HCT116 (cell line): Measurements from ENCODE around the gene EGFL7. TPM values are rescaled to one million over a fixed set of nuclear protein-coding genes. Genes with fewer than 3 reads are reported as not detected.

Experiments
- ATAC-seq: fragments of 200-7000 bp; cut with Tn5 transposase; 2 replicates; pipeline ENCODE4 v1.9.1; 2020; ENCODE audit warnings: mild to moderate bottlenecking, moderate library complexity
- BruUV-seq: library from RNA; stranded (reverse); fragments of 400-500 nt; replicated peaks from 2 replicates; lab custom pipeline; 2021; lab: Mats Ljungman, UMichigan
- CTCF ChIA-PET: fragments of 300-600 bp; sonication (Branson Sonifier 250); formaldehyde crosslinking; loops from one replicate; lab custom pipeline; 2021; ENCODE audit warnings: antibody characterized with exemption; lab: Charles Lee
- POLR2A ChIA-PET: fragments of 300-600, 350-600 bp; sonication (Branson Sonifier 250); formaldehyde crosslinking; loops from one replicate; lab custom pipeline; 2021; ENCODE audit warnings: antibody characterized with exemption; lab: Charles Lee
- RAD21 ChIA-PET, 2 experiments: fragments of 300-600 bp; sonication (Branson Sonifier 250); formaldehyde crosslinking; loops; one replicate each; lab custom pipeline; 2023; ENCODE audit warnings: low total read pairs in 2 of 2; ENCODE audit not compliant: uncharacterized antibody in 2 of 2, unreplicated experiment in 2 of 2, low non-redundant PET in 1 of 2; lab: Charles Lee
- DNase-seq: peaks from one replicate; pipeline ENCODE4 v3.0.0-alpha.2; 2010; ENCODE audit warnings: low read depth, low spot score
- H2AFZ ChIP-seq: fragments of 200-600 bp; shearing (Covaris generic), sonication (generic); 2 replicates; pipeline ENCODE4 v1.6.1; 2017; ENCODE audit warnings: low read depth, mixed run types, mixed read lengths, antibody characterized with exemption, low read length; ENCODE audit not compliant: poor library complexity, severe bottlenecking
- H3K27ac ChIP-seq: 2 replicates; pipeline ENCODE4 v1.5.1; 2012; ENCODE audit warnings: low read depth, low read length
- H3K27me3 ChIP-seq: fragments of 200-600 bp; sonication (generic); 2 replicates; pipeline ENCODE4 v1.6.1; 2016; ENCODE audit warnings: mixed run types, low read length, mixed read lengths; ENCODE audit not compliant: insufficient read depth
- H3K36me3 ChIP-seq, 2 experiments: fragments of 200-500 bp in 1 of 2; fragments of 200-600 bp in 1 of 2; sonication (Bioruptor generic) in 1 of 2; sonication (generic) in 1 of 2; 2 replicates each; pipeline versions ENCODE4 v1.5.1 to v1.6.1; 2014 to 2016; ENCODE audit warnings: low read length in 2 of 2, inconsistent platforms in 1 of 2, mixed read lengths in 1 of 2, mixed run types in 1 of 2; ENCODE audit not compliant: insufficient read depth in 2 of 2, control insufficient read depth in 1 of 2
- H3K4me1 ChIP-seq, 2 experiments: fragments of 200-600 bp in 1 of 2; sonication (generic) in 1 of 2; 2 replicates each; pipeline versions ENCODE4 v1.5.1 to v1.6.1; 2012 to 2017; ENCODE audit warnings: low read length in 2 of 2, inconsistent platforms in 1 of 2, mild to moderate bottlenecking in 1 of 2, mixed read lengths in 1 of 2, mixed run types in 1 of 2, moderate library complexity in 1 of 2; ENCODE audit not compliant: insufficient read depth in 2 of 2, control insufficient read depth in 1 of 2
- H3K4me2 ChIP-seq: fragments of 200-600 bp; sonication (generic); 2 replicates; pipeline ENCODE4 v1.6.1; 2017; ENCODE audit warnings: mixed run types, low read length, mixed read lengths
- H3K4me3 ChIP-seq, 2 experiments: fragments of 200-600 bp in 1 of 2; sonication (generic) in 1 of 2; replicated peaks in 1 of 2; 2 replicates each; pipeline ENCODE4 v1.5.1; 2011 to 2016; ENCODE audit warnings: low read length in 2 of 2, control low read depth in 1 of 2, low read depth in 1 of 2, mild to moderate bottlenecking in 1 of 2, mixed read lengths in 1 of 2, mixed run types in 1 of 2
- H3K79me2 ChIP-seq: fragments of 200-600 bp; sonication (generic); 2 replicates; pipeline ENCODE4 v1.6.1; 2017; ENCODE audit warnings: mild to moderate bottlenecking, mixed run types, low read length, moderate library complexity, mixed read lengths; ENCODE audit not compliant: insufficient read depth
- H3K9ac ChIP-seq: fragments of 200-600 bp; sonication (generic); 2 replicates; pipeline ENCODE4 v1.6.1; 2016; ENCODE audit warnings: low read length, mixed read lengths
- H3K9me2 ChIP-seq: fragments of 200-600 bp; sonication (generic), shearing (Covaris generic); 2 replicates; pipeline ENCODE4 v1.6.1; 2017; ENCODE audit warnings: mixed run types, mild to moderate bottlenecking, moderate library complexity; ENCODE audit not compliant: insufficient read depth
- H3K9me3 ChIP-seq, 2 experiments: fragments of 200-500 bp in 1 of 2; fragments of 200-600 bp in 1 of 2; sonication (Bioruptor generic) in 1 of 2; sonication (generic) in 1 of 2; 2 replicates each; pipeline ENCODE4 v1.6.1; 2014 to 2017; ENCODE audit warnings: low read length in 2 of 2, mixed read lengths in 2 of 2, inconsistent platforms in 1 of 2, low read depth in 1 of 2, mild to moderate bottlenecking in 1 of 2, mixed run types in 1 of 2, moderate library complexity in 1 of 2; ENCODE audit not compliant: control insufficient read depth in 1 of 2, insufficient read depth in 1 of 2
- H4K20me1 ChIP-seq: fragments of 200-600 bp; sonication (generic), shearing (Covaris generic); 2 replicates; pipeline ENCODE4 v1.6.1; 2017; ENCODE audit warnings: mixed run types, mild to moderate bottlenecking, moderate library complexity; ENCODE audit not compliant: insufficient read depth
- CEBPB ChIP-seq: IDR thresholded peaks from 2 replicates; pipeline ENCODE4 v1.6.1; 2012; ENCODE audit warnings: low read depth
- CTCF ChIP-seq, 3 experiments: fragments of 200-600 bp in 1 of 3; sonication (generic) in 1 of 3; IDR thresholded peaks in 2 of 3; conservative IDR thresholded peaks in 1 of 3; 2 replicates each; pipeline ENCODE4 v1.5.1; 2012 to 2017; ENCODE audit warnings: low read depth in 2 of 3, low read length in 2 of 3, antibody characterized with exemption in 1 of 3, borderline replicate concordance in 1 of 3, control low read depth in 1 of 3, mild to moderate bottlenecking in 1 of 3, mixed read lengths in 1 of 3, mixed run types in 1 of 3, moderate library complexity in 1 of 3; ENCODE audit not compliant: insufficient read depth in 1 of 3
- EGR1 ChIP-seq: IDR thresholded peaks from 2 replicates; pipeline ENCODE4 v1.6.1; 2012; ENCODE audit warnings: low read depth
- ELF1 ChIP-seq: IDR thresholded peaks from 2 replicates; pipeline ENCODE4 v1.6.1; 2012; ENCODE audit warnings: low read depth, borderline replicate concordance
- EZH2 ChIP-seq: fragments of 200-600 bp; sonication (generic); IDR thresholded peaks from 2 replicates; pipeline ENCODE4 v1.6.1; 2017; ENCODE audit warnings: antibody characterized with exemption, mixed run types
- EZH2phosphoT487 ChIP-seq: fragments of 200-600 bp; IDR thresholded peaks from 2 replicates; pipeline ENCODE4 v1.6.1; 2018; ENCODE audit warnings: antibody characterized with exemption, borderline replicate concordance
- POLR2A ChIP-seq: IDR thresholded peaks from 2 replicates; pipeline ENCODE4 v1.7.0; 2011; ENCODE audit warnings: borderline replicate concordance; ENCODE audit not compliant: insufficient read depth, insufficient read length; ENCODE audit errors: extremely low read depth
- RAD21 ChIP-seq: IDR thresholded peaks from 2 replicates; pipeline ENCODE4 v1.6.1; 2012; ENCODE audit warnings: low read depth, mild to moderate bottlenecking
- SIN3A ChIP-seq: IDR thresholded peaks from 2 replicates; pipeline ENCODE4 v1.6.1; 2012; ENCODE audit warnings: low read depth
- SRF ChIP-seq: IDR thresholded peaks from 2 replicates; pipeline ENCODE4 v1.6.1; 2012; ENCODE audit warnings: low read depth
- TCF7L2 ChIP-seq: IDR thresholded peaks from 2 replicates; pipeline ENCODE4 v1.7.0; 2011; ENCODE audit warnings: borderline replicate concordance, inconsistent platforms; ENCODE audit not compliant: insufficient read depth, insufficient read length; ENCODE audit errors: extremely low read depth
- ZNF274 ChIP-seq: fragments of 200-500 bp; sonication (Bioruptor generic); IDR thresholded peaks from 2 replicates; pipeline ENCODE4 v1.6.1; 2014; ENCODE audit warnings: mild to moderate bottlenecking, low read depth, low read length, inconsistent platforms
- intact Hi-C: fragments of 100-400 bp; cut with micrococcal nuclease; formaldehyde crosslinking; loops from 2 replicates; pipeline ENCODE4 v1.10.0; 2022
- total RNA-seq: library from RNA; stranded (reverse); gene quantifications from one replicate; pipeline ENCODE4 v1.2.1, GENCODE V29; 2021; ENCODE audit not compliant: unreplicated experiment
- TF ChIP-seq, protein P1 (sequence below): IDR thresholded peaks from 2 replicates; pipeline ENCODE4 v1.6.1; 2012; ENCODE audit warnings: low read depth
- TF ChIP-seq, protein P2 (sequence below): IDR thresholded peaks from 2 replicates; pipeline ENCODE4 v1.6.1; 2011; ENCODE audit warnings: mild to moderate bottlenecking, low read length, moderate library complexity; ENCODE audit not compliant: insufficient replicate concordance; ENCODE audit errors: extremely low read depth

The EGFL7 gene
- total RNA-seq, 1 experiment from 2014 or later, result 82.0 TPM

- Histone ChIP-seq H3K27ac (no peak overlapping the region), H3K27me3 (no peaks in the 10 kb centered on the region), H3K4me2 (no peak overlapping the region), H3K36me3 (peaks cover 0 to 1% of the 10 kb centered on the region in 2 experiments; a peak in 1 of 4 replicates), H3K9ac (no peak overlapping the region), H4K20me1 (no peaks in the 10 kb centered on the region), H3K4me1 (peaks cover 0 to 12% of the 10 kb centered on the region in 2 experiments; a peak in 1 of 4 replicates), H3K9me2 (no peaks in the 10 kb centered on the region), H3K9me3 (no peaks in the 10 kb centered on the region), H3K79me2 (peaks cover 33% of the 10 kb centered on the region), H3K4me3 (no peak overlapping the region), H2AFZ (no peak overlapping the region)
- no TSS peak for BruUV-seq
- ChIA-PET RAD21 (no interaction called here), POLR2A (no interaction called here), CTCF (no interaction called here)
- no peak for TF ChIP-seq CTCF (IDR thresholded peaks at IDR 0.05 in 2 of 3, conservative IDR thresholded peaks at IDR 0.05 in 1 of 3; ENCODE audit: borderline replicate concordance in 1 of 3, insufficient read depth in 1 of 3, low read depth in 2 of 3, low read length in 2 of 3)
- TF ChIP-seq SIN3A, result no peak
- no peak for TF ChIP-seq ZNF274
- TF ChIP-seq, protein P1, sequence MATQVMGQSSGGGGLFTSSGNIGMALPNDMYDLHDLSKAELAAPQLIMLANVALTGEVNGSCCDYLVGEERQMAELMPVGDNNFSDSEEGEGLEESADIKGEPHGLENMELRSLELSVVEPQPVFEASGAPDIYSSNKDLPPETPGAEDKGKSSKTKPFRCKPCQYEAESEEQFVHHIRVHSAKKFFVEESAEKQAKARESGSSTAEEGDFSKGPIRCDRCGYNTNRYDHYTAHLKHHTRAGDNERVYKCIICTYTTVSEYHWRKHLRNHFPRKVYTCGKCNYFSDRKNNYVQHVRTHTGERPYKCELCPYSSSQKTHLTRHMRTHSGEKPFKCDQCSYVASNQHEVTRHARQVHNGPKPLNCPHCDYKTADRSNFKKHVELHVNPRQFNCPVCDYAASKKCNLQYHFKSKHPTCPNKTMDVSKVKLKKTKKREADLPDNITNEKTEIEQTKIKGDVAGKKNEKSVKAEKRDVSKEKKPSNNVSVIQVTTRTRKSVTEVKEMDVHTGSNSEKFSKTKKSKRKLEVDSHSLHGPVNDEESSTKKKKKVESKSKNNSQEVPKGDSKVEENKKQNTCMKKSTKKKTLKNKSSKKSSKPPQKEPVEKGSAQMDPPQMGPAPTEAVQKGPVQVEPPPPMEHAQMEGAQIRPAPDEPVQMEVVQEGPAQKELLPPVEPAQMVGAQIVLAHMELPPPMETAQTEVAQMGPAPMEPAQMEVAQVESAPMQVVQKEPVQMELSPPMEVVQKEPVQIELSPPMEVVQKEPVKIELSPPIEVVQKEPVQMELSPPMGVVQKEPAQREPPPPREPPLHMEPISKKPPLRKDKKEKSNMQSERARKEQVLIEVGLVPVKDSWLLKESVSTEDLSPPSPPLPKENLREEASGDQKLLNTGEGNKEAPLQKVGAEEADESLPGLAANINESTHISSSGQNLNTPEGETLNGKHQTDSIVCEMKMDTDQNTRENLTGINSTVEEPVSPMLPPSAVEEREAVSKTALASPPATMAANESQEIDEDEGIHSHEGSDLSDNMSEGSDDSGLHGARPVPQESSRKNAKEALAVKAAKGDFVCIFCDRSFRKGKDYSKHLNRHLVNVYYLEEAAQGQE, result no peak
- TF ChIP-seq EZH2, result no peak
- TF ChIP-seq CEBPB, result no peak
- TF ChIP-seq SRF, result no peak
- no peak for TF ChIP-seq TCF7L2
- TF ChIP-seq, protein P2, sequence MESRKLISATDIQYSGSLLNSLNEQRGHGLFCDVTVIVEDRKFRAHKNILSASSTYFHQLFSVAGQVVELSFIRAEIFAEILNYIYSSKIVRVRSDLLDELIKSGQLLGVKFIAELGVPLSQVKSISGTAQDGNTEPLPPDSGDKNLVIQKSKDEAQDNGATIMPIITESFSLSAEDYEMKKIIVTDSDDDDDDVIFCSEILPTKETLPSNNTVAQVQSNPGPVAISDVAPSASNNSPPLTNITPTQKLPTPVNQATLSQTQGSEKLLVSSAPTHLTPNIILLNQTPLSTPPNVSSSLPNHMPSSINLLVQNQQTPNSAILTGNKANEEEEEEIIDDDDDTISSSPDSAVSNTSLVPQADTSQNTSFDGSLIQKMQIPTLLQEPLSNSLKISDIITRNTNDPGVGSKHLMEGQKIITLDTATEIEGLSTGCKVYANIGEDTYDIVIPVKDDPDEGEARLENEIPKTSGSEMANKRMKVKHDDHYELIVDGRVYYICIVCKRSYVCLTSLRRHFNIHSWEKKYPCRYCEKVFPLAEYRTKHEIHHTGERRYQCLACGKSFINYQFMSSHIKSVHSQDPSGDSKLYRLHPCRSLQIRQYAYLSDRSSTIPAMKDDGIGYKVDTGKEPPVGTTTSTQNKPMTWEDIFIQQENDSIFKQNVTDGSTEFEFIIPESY, result no peak
- TF ChIP-seq EGR1, result no peak
- TF ChIP-seq POLR2A, result no peak
- TF ChIP-seq ELF1, result no peak
- no peak for TF ChIP-seq EZH2phosphoT487
- TF ChIP-seq RAD21, result no peak
- no peak for ATAC-seq
- DNase-seq, result no peak
- intact Hi-C loops, result no loop called here
These were observed 16.8 kb downstream of the EGFL7 start for GRCh38 chr9:136679431-136679941.
